ENCODE data around the gene PRSS50. TPM values are rescaled to one million over a fixed set of nuclear protein-coding genes. Genes with fewer than 3 reads are reported as not detected.

PRSS50 gene
- total RNA-seq, 4 donors from 2014 or later = 0.13 to 0.52 TPM; not detected in 2

- WGBS, 2 donors = 91 to 94% methylated on average over 4 to 5 of the region's 6 CpGs
- DNase-seq (ENCODE audit: low spot score in 2 of 2) = no peak
Observed at GRCh38 chr3:46678280-46678679, 39.4 kb downstream of the PRSS50 start.

GRCh38 chr3:46677411-46677726 lies 40.3 kb downstream of the PRSS50 start:
- 49 to 51% methylated on average over 6 of the region's 6 CpGs for WGBS, 2 donors
- TF ChIP-seq POLR2A (IDR thresholded peaks at IDR 0.05) (no peak), CTCF (IDR thresholded peaks at IDR 0.05) (no peak)
- intact Hi-C loops (cut with DNase I; ENCODE audit: low total_unique reads) = no loop called here
- DNase-seq (ENCODE audit: low spot score in 2 of 2) = no peak
- no peak overlapping the region for H3K4me3 ChIP-seq (ENCODE audit: low read depth, poor library complexity, severe bottlenecking)

More at GRCh38 chr3:46678280-46678679, 39.4 kb downstream of the PRSS50 start:
- intact Hi-C loops (cut with DNase I; ENCODE audit: low total_unique reads) = no loop called here
- H3K4me3 ChIP-seq (ENCODE audit: low read depth, poor library complexity, severe bottlenecking) = no peak overlapping the region
- TF ChIP-seq POLR2A (IDR thresholded peaks at IDR 0.05) (no peak), CTCF (IDR thresholded peaks at IDR 0.05) (no peak)

GRCh38 chr3:46676601-46677410 lies 40.9 kb downstream of the PRSS50 start:
- intact Hi-C loops (cut with DNase I; ENCODE audit: low total_unique reads) = no loop called here
- no peak for DNase-seq (ENCODE audit: low spot score in 2 of 2)
- no peak overlapping the region for H3K4me3 ChIP-seq (ENCODE audit: low read depth, poor library complexity, severe bottlenecking)
- WGBS, 2 donors = 78 to 82% methylated on average over 16 of the region's 16 CpGs
- TF ChIP-seq POLR2A (IDR thresholded peaks at IDR 0.05) (no peak), CTCF (IDR thresholded peaks at IDR 0.05) (no peak)

- 82 to 85% methylated on average over 7 to 9 of the region's 9 CpGs for WGBS, 2 donors
- intact Hi-C loops (cut with DNase I; ENCODE audit: low total_unique reads) = no loop called here
- no peak overlapping the region for H3K4me3 ChIP-seq (ENCODE audit: low read depth, poor library complexity, severe bottlenecking)
- DNase-seq (ENCODE audit: low spot score in 2 of 2) = no peak
- TF ChIP-seq POLR2A (IDR thresholded peaks at IDR 0.05) (no peak), CTCF (IDR thresholded peaks at IDR 0.05) (no peak)
Observed at GRCh38 chr3:46675843-46676567, 41.7 kb downstream of the PRSS50 start.

GRCh38 chr3:46675426-46675825 lies 42.2 kb downstream of the PRSS50 start:
- intact Hi-C loops (cut with DNase I; ENCODE audit: low total_unique reads) = no loop called here
- TF ChIP-seq CTCF (IDR thresholded peaks at IDR 0.05) = no peak
- no peak for TF ChIP-seq POLR2A (IDR thresholded peaks at IDR 0.05)
- 88 to 93% methylated on average over 3 to 6 of the region's 6 CpGs for WGBS, 2 donors

More at GRCh38 chr3:46675426-46675825, 42.2 kb downstream of the PRSS50 start:
- no peak overlapping the region for H3K4me3 ChIP-seq (ENCODE audit: low read depth, poor library complexity, severe bottlenecking)
- no peak for DNase-seq (ENCODE audit: low spot score in 2 of 2)
